ENCODE results near the gene SEC23B. TPM values are rescaled to one million over a fixed set of nuclear protein-coding genes. Genes with fewer than 3 reads are reported as not detected.

The SEC23B gene
- total RNA-seq, 1 experiment from 2014 or later = 67.1 TPM

DNA sequence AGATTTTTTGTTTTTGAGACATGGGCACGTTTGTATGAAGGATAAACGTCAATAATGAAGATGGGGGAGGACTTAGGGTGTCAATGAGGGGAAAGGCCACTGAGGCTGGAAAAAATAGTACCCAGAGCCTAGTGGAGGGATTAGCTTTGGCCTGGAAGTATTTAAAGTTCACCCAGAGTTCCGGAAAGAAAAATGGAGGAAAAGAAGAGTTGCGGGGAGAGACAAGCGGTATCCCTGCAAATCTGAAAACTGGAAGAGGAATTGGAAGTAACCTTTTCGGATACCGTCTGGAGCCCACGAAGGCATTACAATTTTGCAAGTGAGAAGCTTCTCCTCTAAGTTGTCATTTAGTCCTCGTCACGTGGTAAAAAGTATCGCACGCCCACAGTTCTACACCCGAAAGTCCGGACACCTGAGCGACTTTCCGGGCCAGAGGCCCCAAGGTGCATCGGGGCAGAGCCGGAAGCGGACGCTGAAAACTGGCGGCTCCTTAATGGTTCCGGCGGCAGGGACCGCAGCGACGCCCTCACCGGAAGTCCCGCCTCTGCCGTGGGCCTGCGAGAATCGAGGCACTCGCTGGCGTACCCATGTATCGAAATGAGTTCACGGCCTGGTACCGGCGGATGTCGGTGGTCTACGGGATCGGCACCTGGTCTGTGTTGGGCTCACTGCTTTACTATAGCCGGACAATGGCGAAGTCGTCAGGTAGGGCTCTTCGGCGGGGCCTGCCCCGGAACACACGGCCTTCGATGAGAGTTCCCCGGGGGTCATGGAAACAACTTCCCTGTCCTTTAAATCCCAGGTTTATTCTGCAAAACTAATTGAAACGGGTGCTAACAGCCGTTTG is 59.4 kb downstream of the SEC23B start, which contains the start of gene SMIM26 (continued):
- TF ChIP-seq, protein P1, sequence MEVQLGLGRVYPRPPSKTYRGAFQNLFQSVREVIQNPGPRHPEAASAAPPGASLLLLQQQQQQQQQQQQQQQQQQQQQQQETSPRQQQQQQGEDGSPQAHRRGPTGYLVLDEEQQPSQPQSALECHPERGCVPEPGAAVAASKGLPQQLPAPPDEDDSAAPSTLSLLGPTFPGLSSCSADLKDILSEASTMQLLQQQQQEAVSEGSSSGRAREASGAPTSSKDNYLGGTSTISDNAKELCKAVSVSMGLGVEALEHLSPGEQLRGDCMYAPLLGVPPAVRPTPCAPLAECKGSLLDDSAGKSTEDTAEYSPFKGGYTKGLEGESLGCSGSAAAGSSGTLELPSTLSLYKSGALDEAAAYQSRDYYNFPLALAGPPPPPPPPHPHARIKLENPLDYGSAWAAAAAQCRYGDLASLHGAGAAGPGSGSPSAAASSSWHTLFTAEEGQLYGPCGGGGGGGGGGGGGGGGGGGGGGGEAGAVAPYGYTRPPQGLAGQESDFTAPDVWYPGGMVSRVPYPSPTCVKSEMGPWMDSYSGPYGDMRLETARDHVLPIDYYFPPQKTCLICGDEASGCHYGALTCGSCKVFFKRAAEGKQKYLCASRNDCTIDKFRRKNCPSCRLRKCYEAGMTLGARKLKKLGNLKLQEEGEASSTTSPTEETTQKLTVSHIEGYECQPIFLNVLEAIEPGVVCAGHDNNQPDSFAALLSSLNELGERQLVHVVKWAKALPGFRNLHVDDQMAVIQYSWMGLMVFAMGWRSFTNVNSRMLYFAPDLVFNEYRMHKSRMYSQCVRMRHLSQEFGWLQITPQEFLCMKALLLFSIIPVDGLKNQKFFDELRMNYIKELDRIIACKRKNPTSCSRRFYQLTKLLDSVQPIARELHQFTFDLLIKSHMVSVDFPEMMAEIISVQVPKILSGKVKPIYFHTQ (CRISPR knock-in tag; IDR thresholded peaks at IDR 0.05) = no peak
- TF ChIP-seq, protein P2, sequence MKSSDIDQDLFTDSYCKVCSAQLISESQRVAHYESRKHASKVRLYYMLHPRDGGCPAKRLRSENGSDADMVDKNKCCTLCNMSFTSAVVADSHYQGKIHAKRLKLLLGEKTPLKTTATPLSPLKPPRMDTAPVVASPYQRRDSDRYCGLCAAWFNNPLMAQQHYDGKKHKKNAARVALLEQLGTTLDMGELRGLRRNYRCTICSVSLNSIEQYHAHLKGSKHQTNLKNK (CRISPR knock-in tag; IDR thresholded peaks at IDR 0.05) = no peak
- TF ChIP-seq ARID4B (CRISPR knock-in tag; IDR thresholded peaks at IDR 0.05; ENCODE audit: borderline replicate concordance) (peak; percentile 39; the same call in 1 of the 2 replicates), KAT7 (CRISPR knock-in tag; IDR thresholded peaks at IDR 0.05; ENCODE audit: borderline replicate concordance) (0 out of 2 replicates have a peak, but pooled peaks have one; percentile 49), SP1 (CRISPR knock-in tag; conservative IDR thresholded peaks at IDR 0.05) (peak; percentile 74), FOXK1 (CRISPR knock-in tag; IDR thresholded peaks at IDR 0.05) (peak; percentile 85), SOX15 (CRISPR knock-in tag; IDR thresholded peaks at IDR 0.05) (no peak), CREB1 (CRISPR knock-in tag; IDR thresholded peaks at IDR 0.05) (0 out of 2 replicates have a peak, but pooled peaks have one; percentile 50), ZNF425 (CRISPR knock-in tag; conservative IDR thresholded peaks at IDR 0.05) (no peak), GABPB1 (CRISPR knock-in tag; IDR thresholded peaks at IDR 0.05) (peak; percentile 93), EMX1 (CRISPR knock-in tag; IDR thresholded peaks at IDR 0.05) (no peak), CREM (CRISPR knock-in tag; IDR thresholded peaks at IDR 0.05) (0 out of 2 replicates have a peak, but pooled peaks have one; percentile 46), ZNF396 (CRISPR knock-in tag; IDR thresholded peaks at IDR 0.05; ENCODE audit: borderline replicate concordance) (no peak), TEAD1 (CRISPR knock-in tag; IDR thresholded peaks at IDR 0.05) (peak; percentile 59; the same call in 1 of the 2 replicates), RORB (CRISPR knock-in tag; IDR thresholded peaks at IDR 0.05) (no peak), ZNF416 (CRISPR knock-in tag; IDR thresholded peaks at IDR 0.05) (no peak), SMAD4 (CRISPR knock-in tag; IDR thresholded peaks at IDR 0.05) (no peak)
- TF ChIP-seq, protein P3, sequence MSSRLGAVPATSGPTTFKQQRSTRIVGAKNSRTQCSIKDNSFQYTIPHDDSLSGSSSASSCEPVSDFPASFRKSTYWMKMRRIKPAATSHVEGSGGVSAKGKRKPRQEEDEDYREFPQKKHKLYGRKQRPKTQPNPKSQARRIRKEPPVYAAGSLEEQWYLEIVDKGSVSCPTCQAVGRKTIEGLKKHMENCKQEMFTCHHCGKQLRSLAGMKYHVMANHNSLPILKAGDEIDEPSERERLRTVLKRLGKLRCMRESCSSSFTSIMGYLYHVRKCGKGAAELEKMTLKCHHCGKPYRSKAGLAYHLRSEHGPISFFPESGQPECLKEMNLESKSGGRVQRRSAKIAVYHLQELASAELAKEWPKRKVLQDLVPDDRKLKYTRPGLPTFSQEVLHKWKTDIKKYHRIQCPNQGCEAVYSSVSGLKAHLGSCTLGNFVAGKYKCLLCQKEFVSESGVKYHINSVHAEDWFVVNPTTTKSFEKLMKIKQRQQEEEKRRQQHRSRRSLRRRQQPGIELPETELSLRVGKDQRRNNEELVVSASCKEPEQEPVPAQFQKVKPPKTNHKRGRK (CRISPR knock-in tag; IDR thresholded peaks at IDR 0.05; ENCODE audit: borderline replicate concordance) = no peak
- TF ChIP-seq, protein P4, sequence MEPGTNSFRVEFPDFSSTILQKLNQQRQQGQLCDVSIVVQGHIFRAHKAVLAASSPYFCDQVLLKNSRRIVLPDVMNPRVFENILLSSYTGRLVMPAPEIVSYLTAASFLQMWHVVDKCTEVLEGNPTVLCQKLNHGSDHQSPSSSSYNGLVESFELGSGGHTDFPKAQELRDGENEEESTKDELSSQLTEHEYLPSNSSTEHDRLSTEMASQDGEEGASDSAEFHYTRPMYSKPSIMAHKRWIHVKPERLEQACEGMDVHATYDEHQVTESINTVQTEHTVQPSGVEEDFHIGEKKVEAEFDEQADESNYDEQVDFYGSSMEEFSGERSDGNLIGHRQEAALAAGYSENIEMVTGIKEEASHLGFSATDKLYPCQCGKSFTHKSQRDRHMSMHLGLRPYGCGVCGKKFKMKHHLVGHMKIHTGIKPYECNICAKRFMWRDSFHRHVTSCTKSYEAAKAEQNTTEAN (CRISPR knock-in tag; IDR thresholded peaks at IDR 0.05) = peak; percentile 48; the same call in 1 of the 2 replicates
- TF ChIP-seq, protein P5, sequence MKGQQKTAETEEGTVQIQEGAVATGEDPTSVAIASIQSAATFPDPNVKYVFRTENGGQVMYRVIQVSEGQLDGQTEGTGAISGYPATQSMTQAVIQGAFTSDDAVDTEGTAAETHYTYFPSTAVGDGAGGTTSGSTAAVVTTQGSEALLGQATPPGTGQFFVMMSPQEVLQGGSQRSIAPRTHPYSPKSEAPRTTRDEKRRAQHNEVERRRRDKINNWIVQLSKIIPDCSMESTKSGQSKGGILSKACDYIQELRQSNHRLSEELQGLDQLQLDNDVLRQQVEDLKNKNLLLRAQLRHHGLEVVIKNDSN (CRISPR knock-in tag; IDR thresholded peaks at IDR 0.05) = peak; percentile 84
- TF ChIP-seq, protein P6, sequence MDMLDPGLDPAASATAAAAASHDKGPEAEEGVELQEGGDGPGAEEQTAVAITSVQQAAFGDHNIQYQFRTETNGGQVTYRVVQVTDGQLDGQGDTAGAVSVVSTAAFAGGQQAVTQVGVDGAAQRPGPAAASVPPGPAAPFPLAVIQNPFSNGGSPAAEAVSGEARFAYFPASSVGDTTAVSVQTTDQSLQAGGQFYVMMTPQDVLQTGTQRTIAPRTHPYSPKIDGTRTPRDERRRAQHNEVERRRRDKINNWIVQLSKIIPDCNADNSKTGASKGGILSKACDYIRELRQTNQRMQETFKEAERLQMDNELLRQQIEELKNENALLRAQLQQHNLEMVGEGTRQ (CRISPR knock-in tag; IDR thresholded peaks at IDR 0.05) = peak; percentile 84
- TF ChIP-seq, protein P7, sequence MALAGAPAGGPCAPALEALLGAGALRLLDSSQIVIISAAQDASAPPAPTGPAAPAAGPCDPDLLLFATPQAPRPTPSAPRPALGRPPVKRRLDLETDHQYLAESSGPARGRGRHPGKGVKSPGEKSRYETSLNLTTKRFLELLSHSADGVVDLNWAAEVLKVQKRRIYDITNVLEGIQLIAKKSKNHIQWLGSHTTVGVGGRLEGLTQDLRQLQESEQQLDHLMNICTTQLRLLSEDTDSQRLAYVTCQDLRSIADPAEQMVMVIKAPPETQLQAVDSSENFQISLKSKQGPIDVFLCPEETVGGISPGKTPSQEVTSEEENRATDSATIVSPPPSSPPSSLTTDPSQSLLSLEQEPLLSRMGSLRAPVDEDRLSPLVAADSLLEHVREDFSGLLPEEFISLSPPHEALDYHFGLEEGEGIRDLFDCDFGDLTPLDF (CRISPR knock-in tag; IDR thresholded peaks at IDR 0.05) = no peak

Measured in WTC11 (cell line).